Measurements from ENCODE around the gene PGRMC1. TPM values are rescaled to one million over a fixed set of nuclear protein-coding genes. Genes with fewer than 3 reads are reported as not detected.

The PGRMC1 gene
- total RNA-seq, 4 donors from 2014 or later: 94.0 to 361 (median 121) TPM

DNA sequence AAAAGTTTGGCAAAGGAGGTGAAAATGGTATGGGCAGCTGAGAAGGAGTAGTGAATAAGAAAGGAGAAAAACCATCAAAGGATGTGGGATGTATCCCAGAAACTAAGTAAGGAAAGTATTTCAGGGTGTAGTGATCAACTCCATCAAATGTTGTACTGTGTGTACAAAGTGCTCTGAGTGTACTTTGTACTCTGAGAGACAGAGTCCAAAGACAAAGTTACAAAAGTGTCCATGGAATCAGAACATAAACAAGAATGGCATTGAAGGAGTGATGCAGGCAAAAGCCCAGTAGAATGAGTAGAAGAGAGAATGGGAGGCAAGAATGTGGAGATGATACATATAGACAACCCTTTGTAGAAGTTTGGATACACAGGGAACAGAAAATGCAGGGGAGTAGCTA, 12.3 kb upstream of the PGRMC1 start:
- no peaks in the 10 kb centered on the region for H3K27me3 ChIP-seq
- intact Hi-C loops (cut with DNase I; ENCODE audit: low total_unique reads): no loop called here
- no peak for TF ChIP-seq POLR2A (IDR thresholded peaks at IDR 0.05)
- TF ChIP-seq, protein P1, sequence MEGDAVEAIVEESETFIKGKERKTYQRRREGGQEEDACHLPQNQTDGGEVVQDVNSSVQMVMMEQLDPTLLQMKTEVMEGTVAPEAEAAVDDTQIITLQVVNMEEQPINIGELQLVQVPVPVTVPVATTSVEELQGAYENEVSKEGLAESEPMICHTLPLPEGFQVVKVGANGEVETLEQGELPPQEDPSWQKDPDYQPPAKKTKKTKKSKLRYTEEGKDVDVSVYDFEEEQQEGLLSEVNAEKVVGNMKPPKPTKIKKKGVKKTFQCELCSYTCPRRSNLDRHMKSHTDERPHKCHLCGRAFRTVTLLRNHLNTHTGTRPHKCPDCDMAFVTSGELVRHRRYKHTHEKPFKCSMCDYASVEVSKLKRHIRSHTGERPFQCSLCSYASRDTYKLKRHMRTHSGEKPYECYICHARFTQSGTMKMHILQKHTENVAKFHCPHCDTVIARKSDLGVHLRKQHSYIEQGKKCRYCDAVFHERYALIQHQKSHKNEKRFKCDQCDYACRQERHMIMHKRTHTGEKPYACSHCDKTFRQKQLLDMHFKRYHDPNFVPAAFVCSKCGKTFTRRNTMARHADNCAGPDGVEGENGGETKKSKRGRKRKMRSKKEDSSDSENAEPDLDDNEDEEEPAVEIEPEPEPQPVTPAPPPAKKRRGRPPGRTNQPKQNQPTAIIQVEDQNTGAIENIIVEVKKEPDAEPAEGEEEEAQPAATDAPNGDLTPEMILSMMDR (IDR thresholded peaks at IDR 0.05): no peak
- H3K4me1 ChIP-seq: no peaks in the 10 kb centered on the region
- no peaks in the 10 kb centered on the region for H3K9me3 ChIP-seq
- no peaks in the 10 kb centered on the region for H3K36me3 ChIP-seq
- no peak overlapping the region for H3K27ac ChIP-seq
- DNase-seq: no peak
- no peak overlapping the region for H3K4me3 ChIP-seq

DNA sequence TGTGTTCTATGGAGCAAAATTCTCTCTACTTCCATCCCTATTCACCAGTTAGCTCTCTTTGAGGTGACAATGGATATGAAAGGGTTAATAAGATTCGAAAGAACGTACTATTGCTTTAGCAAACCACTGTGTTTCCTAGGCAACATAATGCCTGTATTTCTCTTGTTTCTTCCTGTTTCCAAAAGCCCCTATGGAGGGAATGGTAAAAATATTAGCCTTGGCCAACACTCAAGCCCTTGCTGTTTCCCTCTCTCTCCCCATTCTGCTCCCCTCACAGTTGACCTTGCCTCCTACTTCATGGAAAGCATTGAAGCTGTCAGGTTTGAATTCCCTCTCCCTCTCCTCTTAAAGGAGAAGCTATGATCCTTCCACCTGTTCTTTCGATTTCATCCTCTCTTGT, 9.6 kb upstream of the PGRMC1 start:
- no peaks in the 10 kb centered on the region for H3K4me1 ChIP-seq
- no peaks in the 10 kb centered on the region for H3K9me3 ChIP-seq
- H3K4me3 ChIP-seq: no peak overlapping the region
- TF ChIP-seq, protein P1 (IDR thresholded peaks at IDR 0.05): no peak
- TF ChIP-seq POLR2A (IDR thresholded peaks at IDR 0.05): no peak
- H3K36me3 ChIP-seq: no peaks in the 10 kb centered on the region
- no peak overlapping the region for H3K27ac ChIP-seq
- no peaks in the 10 kb centered on the region for H3K27me3 ChIP-seq
- intact Hi-C loops (cut with DNase I; ENCODE audit: low total_unique reads): no loop called here
- no peak for DNase-seq

DNA sequence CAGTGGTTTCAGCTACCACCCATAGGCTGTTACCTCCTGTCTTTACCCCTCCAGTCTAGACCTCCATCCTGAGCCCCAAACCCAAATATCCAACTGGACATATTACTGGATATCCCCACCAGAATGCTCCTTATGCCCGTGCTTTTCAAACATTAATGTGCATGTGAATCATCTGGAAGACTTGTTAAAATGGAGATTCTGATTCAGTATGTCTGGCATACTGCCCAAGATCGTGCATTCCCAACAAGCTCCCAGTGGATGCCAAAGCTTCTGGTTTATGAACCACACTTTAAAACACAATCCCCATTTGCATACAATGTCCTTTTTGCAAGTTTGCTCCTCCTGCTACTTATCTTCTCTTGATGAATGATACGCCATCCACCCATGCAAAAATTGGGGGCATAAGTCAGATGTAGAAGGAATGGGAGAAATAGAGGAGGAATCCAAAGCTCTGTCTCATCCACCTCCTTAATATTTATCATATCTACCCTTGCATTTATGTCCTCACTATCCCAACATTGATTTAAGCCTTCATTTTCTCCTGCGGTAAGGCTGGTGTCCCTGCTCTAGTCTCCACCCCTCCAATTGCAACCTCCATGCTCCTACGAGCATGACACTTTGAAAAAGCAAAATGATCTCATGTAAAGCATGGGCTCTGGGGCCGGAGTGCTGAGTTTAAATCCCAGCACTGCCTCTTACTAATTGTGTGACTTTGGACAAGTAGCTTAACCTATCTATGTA, 7.4 kb upstream of the PGRMC1 start:
- Histone ChIP-seq H3K36me3 (no peaks in the 10 kb centered on the region), H3K9me3 (no peaks in the 10 kb centered on the region), H3K27ac (no peak overlapping the region), H3K4me1 (no peaks in the 10 kb centered on the region), H3K27me3 (no peaks in the 10 kb centered on the region), H3K4me3 (no peak overlapping the region)
- intact Hi-C loops (cut with DNase I; ENCODE audit: low total_unique reads): no loop called here
- DNase-seq: no peak
- no peak for TF ChIP-seq POLR2A (IDR thresholded peaks at IDR 0.05)
- TF ChIP-seq, protein P1 (IDR thresholded peaks at IDR 0.05): no peak

DNA sequence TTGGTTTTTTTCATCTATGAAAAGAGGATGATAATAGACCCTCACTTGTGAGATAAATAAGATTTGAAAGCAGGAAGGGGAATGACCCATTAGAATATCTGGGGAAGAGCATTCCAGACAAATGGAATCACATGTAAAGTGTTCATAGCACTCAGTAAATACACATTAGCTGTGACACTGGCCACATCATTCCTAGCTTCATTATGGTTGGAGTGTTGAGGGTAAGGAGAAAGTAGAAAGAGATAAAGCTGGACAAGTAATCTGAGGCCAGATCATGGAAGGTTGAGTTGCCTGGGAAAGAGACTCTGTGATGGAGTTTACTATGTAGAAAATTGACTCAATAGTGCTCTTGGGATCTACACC, 6.9 kb upstream of the PGRMC1 start:
- TF ChIP-seq POLR2A (IDR thresholded peaks at IDR 0.05): no peak
- TF ChIP-seq, protein P1 (IDR thresholded peaks at IDR 0.05): no peak
- intact Hi-C loops (cut with DNase I; ENCODE audit: low total_unique reads): no loop called here
- Histone ChIP-seq H3K4me1 (no peaks in the 10 kb centered on the region), H3K4me3 (no peak overlapping the region), H3K27ac (no peak overlapping the region), H3K36me3 (no peaks in the 10 kb centered on the region), H3K9me3 (no peaks in the 10 kb centered on the region), H3K27me3 (no peaks in the 10 kb centered on the region)
- no peak for DNase-seq

DNA sequence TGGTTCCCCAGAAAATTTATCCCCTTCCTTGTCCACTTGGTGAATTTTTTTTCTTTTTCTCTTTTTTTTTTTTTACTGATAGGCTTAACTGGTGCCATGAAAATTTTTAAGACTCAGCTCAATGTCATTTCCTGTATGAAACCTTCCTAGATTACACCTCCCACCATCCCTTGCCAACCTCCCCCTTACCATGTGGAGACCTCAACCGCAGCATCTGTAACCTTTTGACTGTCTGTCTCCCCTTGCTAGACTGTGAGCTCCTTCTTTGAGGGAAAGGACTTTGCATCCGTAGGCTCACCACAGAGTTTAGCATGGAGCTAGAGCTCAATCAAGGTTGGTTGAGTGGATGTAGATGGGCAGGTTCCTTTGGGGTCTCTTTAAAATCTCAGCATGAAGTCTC, 5.2 kb upstream of the PGRMC1 start:
- Histone ChIP-seq H3K27me3 (no peaks in the 10 kb centered on the region), H3K4me1 (no peaks in the 10 kb centered on the region), H3K9me3 (no peaks in the 10 kb centered on the region), H3K4me3 (no peak overlapping the region), H3K27ac (no peak overlapping the region), H3K36me3 (no peaks in the 10 kb centered on the region)
- DNase-seq: no peak
- TF ChIP-seq POLR2A (IDR thresholded peaks at IDR 0.05): no peak
- TF ChIP-seq, protein P1 (IDR thresholded peaks at IDR 0.05): no peak
- intact Hi-C loops (cut with DNase I; ENCODE audit: low total_unique reads): no loop called here

Measured in uterus (tissue), 4 donors.